GM12878 (cell line): ENCODE results near the gene ITGA8. TPM values are rescaled to one million over a fixed set of nuclear protein-coding genes. Genes with fewer than 3 reads are reported as not detected.

Experiments
- ATAC-seq: fragments of 200-7000 bp; cut with Tn5 transposase; 3 replicates; pipeline ENCODE4 v1.9.1; 2020; ENCODE audit warnings: mild to moderate bottlenecking, moderate library complexity
- BruUV-seq: library from RNA; stranded (reverse); fragments of 400-500 nt; replicated peaks from 2 replicates; lab custom pipeline; 2021; lab: Mats Ljungman, UMichigan
- CTCF ChIA-PET: fragments of 300-600 bp; sonication (Branson Sonifier 250); formaldehyde crosslinking; extraction: SDS; loops from one replicate; lab custom pipeline; 2021; ENCODE audit warnings: inconsistent platforms; lab: Yijun Ruan, JAX
- POLR2A ChIA-PET: fragments of 350-600 bp; formaldehyde crosslinking; extraction: SDS; loops from one replicate; lab custom pipeline; 2021; ENCODE audit warnings: inconsistent platforms; lab: Charles Lee
- RAD21 ChIA-PET: fragments of 300-600 bp; sonication (Branson Sonifier 250); formaldehyde crosslinking; loops from one replicate; lab custom pipeline; 2023; ENCODE audit warnings: antibody characterized with exemption; ENCODE audit not compliant: unreplicated experiment; lab: Charles Lee
- SMC1A ChIA-PET: fragments of 300-600 bp; sonication (Branson Sonifier 250); formaldehyde crosslinking; loops from one replicate; lab custom pipeline; 2023; ENCODE audit not compliant: unreplicated experiment, uncharacterized antibody; lab: Charles Lee
- DNase-seq: peaks from one replicate; pipeline ENCODE4 v3.0.0-alpha.2; 2011; ENCODE audit warnings: low read depth, low spot score
- FAIRE-seq: peaks from 3 replicates; lab custom pipeline; 2011; peaks lifted over from hg19 to GRCh38; lab: Jason Lieb, UNC
- H2AFZ ChIP-seq: 2 replicates; pipeline ENCODE4 v1.6.0; 2011; ENCODE audit warnings: low read depth, low read length, control low read depth; ENCODE audit not compliant: control insufficient read depth
- H3K27ac ChIP-seq: 2 replicates; pipeline ENCODE4 v1.5.1; 2011; ENCODE audit warnings: control low read depth; ENCODE audit not compliant: control insufficient read depth, insufficient read depth
- H3K27me3 ChIP-seq, 2 experiments: replicated peaks in 1 of 2; 2 replicates each; pipeline versions ENCODE4 v1.6.0 to v1.6.1; 2011; ENCODE audit warnings: low read length in 1 of 2; ENCODE audit not compliant: control insufficient read depth in 2 of 2, insufficient read depth in 2 of 2
- H3K36me3 ChIP-seq, 2 experiments: 2 replicates each; pipeline ENCODE4 v1.5.1; 2011; ENCODE audit warnings: low read length in 1 of 2; ENCODE audit not compliant: control insufficient read depth in 2 of 2, insufficient read depth in 2 of 2
- H3K4me1 ChIP-seq: 2 replicates; pipeline ENCODE4 v1.6.1; 2011; ENCODE audit warnings: mild to moderate bottlenecking, low read length, moderate library complexity, mixed read lengths; ENCODE audit not compliant: control insufficient read depth, insufficient read depth
- H3K4me2 ChIP-seq: 2 replicates; pipeline ENCODE4 v1.6.0; 2011; ENCODE audit warnings: control low read depth; ENCODE audit not compliant: control insufficient read depth, insufficient read depth
- H3K4me3 ChIP-seq: fragments of 200-600 bp; sonication (generic); 2 replicates; pipeline ENCODE4 v1.5.1; 2016
- H3K79me2 ChIP-seq: 2 replicates; pipeline ENCODE4 v1.6.0; 2011; ENCODE audit warnings: low read length; ENCODE audit not compliant: control insufficient read depth, insufficient read depth
- H3K9ac ChIP-seq: 2 replicates; pipeline ENCODE4 v1.8.0; 2011; ENCODE audit warnings: low read length, control low read depth, mixed read lengths; ENCODE audit not compliant: control insufficient read depth, insufficient read depth
- H3K9me3 ChIP-seq: replicated peaks from 3 replicates; pipeline ENCODE4 v1.5.1; 2011; ENCODE audit warnings: mild to moderate bottlenecking, low read length; ENCODE audit not compliant: control insufficient read depth, insufficient read depth
- H4K20me1 ChIP-seq: 2 replicates; pipeline ENCODE4 v1.6.0; 2011; ENCODE audit not compliant: control insufficient read depth, insufficient read depth
- ATF7 ChIP-seq: fragments of 450-650 bp; IDR thresholded peaks from 2 replicates; pipeline ENCODE4 v1.6.1; 2016; ENCODE audit warnings: low read depth, mild to moderate bottlenecking
- CHD2 ChIP-seq: IDR thresholded peaks from 2 replicates; pipeline ENCODE4 v1.6.1; 2011; ENCODE audit warnings: low read depth, low read length, improper control_type of control experiment, borderline replicate concordance
- EP300 ChIP-seq, 2 experiments: fragments of 150-350 bp in 1 of 2; IDR thresholded peaks; 2 replicates each; pipeline ENCODE4 v1.6.1; 2011 to 2012; ENCODE audit warnings: low read depth in 2 of 2, low read length in 2 of 2, borderline replicate concordance in 1 of 2, improper control_type of control experiment in 1 of 2, inconsistent platforms in 1 of 2; ENCODE audit not compliant: control insufficient read depth in 1 of 2
- ESRRA ChIP-seq: IDR thresholded peaks from 2 replicates; pipeline ENCODE4 v1.6.1; 2012; ENCODE audit warnings: mild to moderate bottlenecking, low read length, improper control_type of control experiment
- FOS ChIP-seq: IDR thresholded peaks from 3 replicates; pipeline ENCODE4 v1.6.1; 2011; ENCODE audit warnings: borderline replicate concordance; ENCODE audit not compliant: insufficient read length; ENCODE audit errors: extremely low read depth
- HCFC1 ChIP-seq: fragments of 150-350 bp; IDR thresholded peaks from 2 replicates; pipeline ENCODE4 v1.6.1; 2014; ENCODE audit warnings: low read length
- HSF1 ChIP-seq: fragments of 150-350 bp; IDR thresholded peaks from 2 replicates; pipeline ENCODE4 v1.6.1; 2014; ENCODE audit warnings: mild to moderate bottlenecking, low read depth, low read length
- KLF5 ChIP-seq: fragments of 450-650 bp; IDR thresholded peaks from 2 replicates; pipeline ENCODE4 v1.6.1; 2014; ENCODE audit warnings: mild to moderate bottlenecking; ENCODE audit not compliant: partially characterized antibody
- NFIC ChIP-seq: IDR thresholded peaks from 2 replicates; pipeline ENCODE4 v1.6.1; 2012; ENCODE audit warnings: low read depth, mild to moderate bottlenecking, inconsistent platforms, low read length, moderate library complexity
- RAD51 ChIP-seq: fragments of 450-650 bp; IDR thresholded peaks from 2 replicates; pipeline ENCODE4 v1.6.1; 2016; ENCODE audit warnings: moderate library complexity, mild to moderate bottlenecking, inconsistent platforms
- RBBP5 ChIP-seq: fragments of 200-600 bp; sonication (generic); conservative IDR thresholded peaks from 2 replicates; pipeline ENCODE4 v1.6.1; 2016
- RFX5 ChIP-seq: IDR thresholded peaks from 2 replicates; pipeline ENCODE4 v1.6.1; 2011; ENCODE audit warnings: low read depth, low read length, improper control_type of control experiment
- SMC3 ChIP-seq: IDR thresholded peaks from 2 replicates; pipeline ENCODE4 v1.6.1; 2011; ENCODE audit warnings: low read length, improper control_type of control experiment, borderline replicate concordance
- STAT3 ChIP-seq: IDR thresholded peaks from 2 replicates; pipeline ENCODE4 v1.6.1; 2011; ENCODE audit warnings: low read depth, low read length, improper control_type of control experiment
- WGBS: methylation state at CpG from one replicate; pipeline ENCODE4 v1.1.6; 2016; ENCODE audit warnings: low lambda C conversion rate; ENCODE audit not compliant: insufficient replicate concordance, insufficient coverage; ENCODE audit errors: missing lambda C conversion rate; 5-methylcytosine and 5-hydroxymethylcytosine counted together
- in situ Hi-C: fragments of 300-500 bp; cut with MboI; formaldehyde crosslinking; loops from 9 replicates; pipeline ENCODE4 v1.14.3; 2018; ENCODE audit warnings: mixed read lengths
- intact Hi-C: fragments of 100-400 bp; cut with micrococcal nuclease; formaldehyde crosslinking; loops from one replicate; pipeline ENCODE4 v1.14.2; 2022; ENCODE audit not compliant: unreplicated experiment
- polyA plus RNA-seq, 11 experiments: library from polyadenylated mRNA; depleted of rRNA in 4 of 11; unstranded in 6 of 11; stranded (reverse) in 5 of 11; fragments of >200 nt; fragmentation: Nextera tagmentation in 4 of 11; fragmentation: Illumina TruSeq in 1 of 11; extraction: Ambion mirVana in 4 of 11; extraction: Trizol in 1 of 11; gene quantifications; 1 replicate in 1 of 11; 2 replicates in 10 of 11; pipeline versions ENCODE4 v1.2.1 to v1.2.3, GENCODE V29; 2011 to 2016; ENCODE audit warnings: inconsistent platforms in 2 of 11, missing spikeins in 2 of 11, low read depth in 1 of 11
- total RNA-seq, 4 experiments: library from RNA; depleted of rRNA in 3 of 4; stranded (reverse); fragments of >200 nt in 3 of 4; fragmentation: Illumina TruSeq in 1 of 4; extraction: Trizol in 1 of 4; gene quantifications; 2 replicates each; pipeline versions ENCODE4 v1.2.1 to v1.2.3, GENCODE V29; 2013 to 2021

The ITGA8 gene
- total and polyA plus RNA-seq, 10 of the 15 experiments (the other 5 are each of a cell fraction or from before 2014, with no cell fraction given): 0.03 TPM; not detected in 9

GRCh38 chr10:15478429-15478828 is 241.3 kb downstream of the ITGA8 start:
- H3K4me1 ChIP-seq: no peaks in the 10 kb centered on the region
- H3K9me3 ChIP-seq: no peaks in the 10 kb centered on the region
- H3K36me3 ChIP-seq: no peaks in the 10 kb centered on the region
- in situ Hi-C loops: no loop called here
- CTCF ChIA-PET: interaction anchor here (0.6 to 1.3 kb wide), 2 partner anchors 9 to 60 kb away, joined by 3 read pairs; no protein-coding TSS in a partner anchor
- no peak overlapping the region for H3K4me2 ChIP-seq
- RAD21 ChIA-PET: no interaction called here
- DNase-seq: no peak
- no peak overlapping the region for H3K4me3 ChIP-seq
- H3K9ac ChIP-seq: no peak overlapping the region
- SMC1A ChIA-PET: no interaction called here
- intact Hi-C loops: no loop called here
- H2AFZ ChIP-seq: no peak overlapping the region
- H4K20me1 ChIP-seq: no peaks in the 10 kb centered on the region
- TF ChIP-seq EP300 (IDR thresholded peaks at IDR 0.05; ENCODE audit: borderline replicate concordance in 1 of 2, control insufficient read depth in 1 of 2, low read depth in 2 of 2, low read length in 2 of 2) (no peak), RBBP5 (no peak), NFIC (no peak), STAT3 (no peak), ATF7 (no peak), HCFC1 (no peak), CHD2 (no peak), KLF5 (no peak), RFX5 (no peak), FOS (no peak), ESRRA (no peak), RAD51 (no peak), SMC3 (no peak), HSF1 (no peak)
- no peak for FAIRE-seq
- H3K27me3 ChIP-seq: no peaks in the 10 kb centered on the region; a peak in 2 of 4 replicates
- H3K27ac ChIP-seq: no peak overlapping the region
- H3K79me2 ChIP-seq: no peaks in the 10 kb centered on the region
- WGBS: 15% methylated on average over 6 of the region's 6 CpGs
- no peak for ATAC-seq
- no TSS peak for BruUV-seq
- POLR2A ChIA-PET: no interaction called here
